ENCODE measurements around the gene CGNL1. TPM values are rescaled to one million over a fixed set of nuclear protein-coding genes. Genes with fewer than 3 reads are reported as not detected.

CGNL1 gene
- 2.3 TPM for polyA plus RNA-seq (2013, experiment 1 of 2)
- 2.3 TPM for polyA plus RNA-seq (2013, experiment 2 of 2)

GRCh38 chr15:57375827-57376695, at the start of gene CGNL1:
CGNL1 (plus strand) TSS chr15:57376505; CDS start chr15:57438000, 61,495 bp downstream.
- no peak within 1 kb of the TSS for H4K91ac ChIP-seq (ENCODE audit: low read depth, low read length, poor library complexity)
- H4K8ac ChIP-seq (ENCODE audit: low read depth, low read length), result no peak within 1 kb of the TSS
- no peak within 1 kb of the TSS for H2BK12ac ChIP-seq (ENCODE audit: low read length)
- H3K79me1 ChIP-seq (ENCODE audit: low read depth, low read length), result no peaks in the 10 kb centered on the region
- no peak within 1 kb of the TSS for H2BK120ac ChIP-seq (ENCODE audit: low read depth, low read length)
- peak within 1 kb of the TSS; percentile 57 to 77 for H3K4me3 ChIP-seq (ENCODE audit: low read length in 2 of 2)
- peak within 1 kb of the TSS; percentile 56 for H2BK15ac ChIP-seq (ENCODE audit: low read length)
- H2AK5ac ChIP-seq (ENCODE audit: low read depth, low read length), result no peak within 1 kb of the TSS
- H3K4me1 ChIP-seq (ENCODE audit: control insufficient read depth in 2 of 2, insufficient read depth in 1 of 2, low read depth in 1 of 2, low read length in 2 of 2), result peaks cover 2 to 5% of the 10 kb centered on the region in 2 donors
- peaks cover 0 to 37% (median 0%) of the 10 kb centered on the region in 3 experiments for H3K27me3 ChIP-seq (ENCODE audit: control insufficient read depth in 3 of 3, insufficient read depth in 3 of 3, low read depth in 1 of 3, low read length in 3 of 3)
- no peak within 1 kb of the TSS for H3K14ac ChIP-seq (ENCODE audit: low read length)
- H3K18ac ChIP-seq (ENCODE audit: low read length), result peak within 1 kb of the TSS; percentile 94
- H3K27ac ChIP-seq (replicated peaks; ENCODE audit: low read length), result no peak within 1 kb of the TSS
- H3K9ac ChIP-seq (ENCODE audit: low read depth, low read length, poor library complexity), result peak within 1 kb of the TSS; percentile 83
- DNase-seq (ENCODE audit: low spot score), result peak; percentile 57
- no peaks in the 10 kb centered on the region for H3K9me3 ChIP-seq (replicated peaks in 1 of 2; ENCODE audit: control insufficient read depth in 2 of 2, insufficient read depth in 1 of 2, low read depth in 1 of 2, low read length in 2 of 2)
- peak within 1 kb of the TSS; percentile 29 for H3K23ac ChIP-seq (ENCODE audit: low read depth, low read length, poor library complexity)
- peak within 1 kb of the TSS; percentile 17 for H3K4ac ChIP-seq (ENCODE audit: low read length)
- H2BK5ac ChIP-seq (ENCODE audit: low read length), result no peak within 1 kb of the TSS
- WGBS, 2 donors (ENCODE audit: extremely low coverage in 2 of 2, insufficient read length in 2 of 2, insufficient replicate concordance in 1 of 2), result no CpG with 5 or more reads among the region's 76 CpGs
- peak within 1 kb of the TSS; percentile 80 for H3K4me2 ChIP-seq (ENCODE audit: insufficient read depth, low read length, poor library complexity, severe bottlenecking)
- peak within 1 kb of the TSS; percentile 96 for H2AFZ ChIP-seq (ENCODE audit: low read length)
- H3K36me3 ChIP-seq (replicated peaks in 1 of 2; ENCODE audit: control insufficient read depth in 2 of 2, insufficient read depth in 2 of 2, low read length in 2 of 2), result no peaks in the 10 kb centered on the region

GRCh38 chr15:57327985-57328471, 48.3 kb upstream of the CGNL1 start:
- Histone ChIP-seq H3K27me3 (ENCODE audit: control insufficient read depth in 3 of 3, insufficient read depth in 3 of 3, low read depth in 1 of 3, low read length in 3 of 3) (peaks cover 0 to 8% (median 0%) of the 10 kb centered on the region in 3 experiments), H4K91ac (ENCODE audit: low read depth, low read length, poor library complexity) (no peak overlapping the region), H3K9me3 (replicated peaks in 1 of 2; ENCODE audit: control insufficient read depth in 2 of 2, insufficient read depth in 1 of 2, low read depth in 1 of 2, low read length in 2 of 2) (no peaks in the 10 kb centered on the region), H3K14ac (ENCODE audit: low read length) (no peak overlapping the region), H3K4ac (ENCODE audit: low read length) (no peak overlapping the region), H2BK15ac (ENCODE audit: low read length) (no peak overlapping the region), H3K4me3 (ENCODE audit: low read length in 2 of 2) (no peak overlapping the region), H2BK12ac (ENCODE audit: low read length) (no peak overlapping the region), H2AK5ac (ENCODE audit: low read depth, low read length) (no peak overlapping the region), H3K4me2 (ENCODE audit: insufficient read depth, low read length, poor library complexity, severe bottlenecking) (no peak overlapping the region), H3K9ac (ENCODE audit: low read depth, low read length, poor library complexity) (no peak overlapping the region), H3K79me1 (ENCODE audit: low read depth, low read length) (no peaks in the 10 kb centered on the region), H3K27ac (replicated peaks; ENCODE audit: low read length) (no peak overlapping the region), H2AFZ (ENCODE audit: low read length) (no peak overlapping the region), H2BK120ac (ENCODE audit: low read depth, low read length) (no peak overlapping the region), H3K18ac (ENCODE audit: low read length) (no peak overlapping the region), H3K4me1 (ENCODE audit: control insufficient read depth in 2 of 2, insufficient read depth in 1 of 2, low read depth in 1 of 2, low read length in 2 of 2) (peaks cover 0 to 7% of the 10 kb centered on the region in 2 donors), H3K36me3 (replicated peaks in 1 of 2; ENCODE audit: control insufficient read depth in 2 of 2, insufficient read depth in 2 of 2, low read length in 2 of 2) (no peaks in the 10 kb centered on the region), H3K23ac (ENCODE audit: low read depth, low read length, poor library complexity) (no peak overlapping the region), H4K8ac (ENCODE audit: low read depth, low read length) (no peak overlapping the region), H2BK5ac (ENCODE audit: low read length) (no peak overlapping the region)
- DNase-seq (ENCODE audit: low spot score), result no peak
- WGBS, 2 donors (ENCODE audit: extremely low coverage in 2 of 2, insufficient read length in 2 of 2, insufficient replicate concordance in 1 of 2), result no CpG with 5 or more reads among the region's 11 CpGs

- Histone ChIP-seq H4K8ac (ENCODE audit: low read depth, low read length) (no peak overlapping the region), H3K4ac (ENCODE audit: low read length) (no peak overlapping the region), H3K9me3 (replicated peaks in 1 of 2; ENCODE audit: control insufficient read depth in 2 of 2, insufficient read depth in 1 of 2, low read depth in 1 of 2, low read length in 2 of 2) (no peaks in the 10 kb centered on the region), H3K27me3 (ENCODE audit: control insufficient read depth in 3 of 3, insufficient read depth in 3 of 3, low read depth in 1 of 3, low read length in 3 of 3) (peaks cover 0 to 8% (median 0%) of the 10 kb centered on the region in 3 experiments), H2BK12ac (ENCODE audit: low read length) (no peak overlapping the region), H2BK15ac (ENCODE audit: low read length) (no peak overlapping the region), H3K9ac (ENCODE audit: low read depth, low read length, poor library complexity) (no peak overlapping the region), H3K18ac (ENCODE audit: low read length) (no peak overlapping the region), H3K23ac (ENCODE audit: low read depth, low read length, poor library complexity) (no peak overlapping the region), H3K14ac (ENCODE audit: low read length) (no peak overlapping the region), H3K79me1 (ENCODE audit: low read depth, low read length) (no peaks in the 10 kb centered on the region), H2AFZ (ENCODE audit: low read length) (no peak overlapping the region), H2BK120ac (ENCODE audit: low read depth, low read length) (no peak overlapping the region), H2BK5ac (ENCODE audit: low read length) (no peak overlapping the region), H3K36me3 (replicated peaks in 1 of 2; ENCODE audit: control insufficient read depth in 2 of 2, insufficient read depth in 2 of 2, low read length in 2 of 2) (no peaks in the 10 kb centered on the region), H3K27ac (replicated peaks; ENCODE audit: low read length) (no peak overlapping the region), H2AK5ac (ENCODE audit: low read depth, low read length) (no peak overlapping the region), H3K4me3 (ENCODE audit: low read length in 2 of 2) (no peak overlapping the region), H3K4me1 (ENCODE audit: control insufficient read depth in 2 of 2, insufficient read depth in 1 of 2, low read depth in 1 of 2, low read length in 2 of 2) (peaks cover 0 to 3% of the 10 kb centered on the region in 2 donors), H4K91ac (ENCODE audit: low read depth, low read length, poor library complexity) (no peak overlapping the region), H3K4me2 (ENCODE audit: insufficient read depth, low read length, poor library complexity, severe bottlenecking) (no peak overlapping the region)
- WGBS, 2 donors (ENCODE audit: extremely low coverage in 2 of 2, insufficient read length in 2 of 2, insufficient replicate concordance in 1 of 2), result no CpG with 5 or more reads among the region's 8 CpGs
- DNase-seq (ENCODE audit: low spot score), result no peak
Measured at GRCh38 chr15:57328479-57328878, 47.8 kb upstream of the CGNL1 start.

GRCh38 chr15:57328897-57329296, 47.4 kb upstream of the CGNL1 start:
- Histone ChIP-seq H2AK5ac (ENCODE audit: low read depth, low read length) (no peak overlapping the region), H3K79me1 (ENCODE audit: low read depth, low read length) (no peaks in the 10 kb centered on the region), H2BK15ac (ENCODE audit: low read length) (no peak overlapping the region), H3K4ac (ENCODE audit: low read length) (no peak overlapping the region), H3K14ac (ENCODE audit: low read length) (no peak overlapping the region), H3K4me3 (ENCODE audit: low read length in 2 of 2) (no peak overlapping the region), H3K27me3 (ENCODE audit: control insufficient read depth in 3 of 3, insufficient read depth in 3 of 3, low read depth in 1 of 3, low read length in 3 of 3) (peaks cover 0 to 8% (median 0%) of the 10 kb centered on the region in 3 experiments), H3K4me2 (ENCODE audit: insufficient read depth, low read length, poor library complexity, severe bottlenecking) (no peak overlapping the region), H4K91ac (ENCODE audit: low read depth, low read length, poor library complexity) (no peak overlapping the region), H2BK120ac (ENCODE audit: low read depth, low read length) (no peak overlapping the region), H4K8ac (ENCODE audit: low read depth, low read length) (no peak overlapping the region), H3K9ac (ENCODE audit: low read depth, low read length, poor library complexity) (no peak overlapping the region), H3K4me1 (ENCODE audit: control insufficient read depth in 2 of 2, insufficient read depth in 1 of 2, low read depth in 1 of 2, low read length in 2 of 2) (peaks cover 0 to 1% of the 10 kb centered on the region in 2 donors), H2BK5ac (ENCODE audit: low read length) (no peak overlapping the region), H2BK12ac (ENCODE audit: low read length) (no peak overlapping the region), H3K9me3 (replicated peaks in 1 of 2; ENCODE audit: control insufficient read depth in 2 of 2, insufficient read depth in 1 of 2, low read depth in 1 of 2, low read length in 2 of 2) (no peaks in the 10 kb centered on the region), H3K36me3 (replicated peaks in 1 of 2; ENCODE audit: control insufficient read depth in 2 of 2, insufficient read depth in 2 of 2, low read length in 2 of 2) (no peaks in the 10 kb centered on the region), H3K27ac (replicated peaks; ENCODE audit: low read length) (no peak overlapping the region), H3K18ac (ENCODE audit: low read length) (no peak overlapping the region), H3K23ac (ENCODE audit: low read depth, low read length, poor library complexity) (no peak overlapping the region), H2AFZ (ENCODE audit: low read length) (no peak overlapping the region)
- DNase-seq (ENCODE audit: low spot score), result no peak
- no CpG with 5 or more reads among the region's 5 CpGs for whole genome bisulfite sequencing, 2 donors (ENCODE audit: extremely low coverage in 2 of 2, insufficient read length in 2 of 2, insufficient replicate concordance in 1 of 2)
